MCF 10A (cell line): ENCODE results near the gene GLCCI1. TPM values are rescaled to one million over a fixed set of nuclear protein-coding genes. Genes with fewer than 3 reads are reported as not detected.

Experiments
- BruUV-seq: library from RNA; stranded (reverse); fragments of 400-500 nt; replicated peaks from 2 replicates; lab custom pipeline; 2021; lab: Mats Ljungman, UMichigan
- CTCF ChIA-PET: fragments of 300-600 bp; sonication (Branson Sonifier 250); formaldehyde crosslinking; extraction: SDS; loops from one replicate; lab custom pipeline; 2021; ENCODE audit warnings: antibody characterized with exemption, inconsistent platforms; lab: Yijun Ruan, JAX
- POLR2A ChIA-PET: fragments of 300-600, 350-650 bp; sonication (Branson Sonifier 250); formaldehyde crosslinking; extraction: SDS; loops from one replicate; lab custom pipeline; 2020; ENCODE audit warnings: antibody characterized with exemption, inconsistent platforms; lab: Yijun Ruan, JAX
- DNase-seq: peaks from one replicate; pipeline ENCODE4 v3.0.0-alpha.2; 2018; ENCODE audit not compliant: unreplicated experiment
- H3K27ac Mint-ChIP-seq: one replicate; pipeline ENCODE4 v1.8.0; 2022; ENCODE audit warnings: mild to moderate bottlenecking, low read depth, mixed read lengths; ENCODE audit not compliant: unreplicated experiment
- H3K27me3 Mint-ChIP-seq: one replicate; pipeline ENCODE4 v1.8.0; 2022; ENCODE audit warnings: mixed read lengths; ENCODE audit not compliant: insufficient read depth, unreplicated experiment
- H3K36me3 Mint-ChIP-seq: one replicate; pipeline ENCODE4 v1.8.0; 2022; ENCODE audit warnings: mild to moderate bottlenecking, moderate library complexity, mixed read lengths; ENCODE audit not compliant: insufficient read depth, unreplicated experiment
- H3K4me1 Mint-ChIP-seq: one replicate; pipeline ENCODE4 v1.8.0; 2022; ENCODE audit warnings: mixed read lengths; ENCODE audit not compliant: insufficient read depth, unreplicated experiment
- H3K4me3 Mint-ChIP-seq: one replicate; pipeline ENCODE4 v1.8.0; 2022; ENCODE audit warnings: mild to moderate bottlenecking, moderate library complexity, mixed read lengths; ENCODE audit not compliant: unreplicated experiment
- H3K9me3 Mint-ChIP-seq: one replicate; pipeline ENCODE4 v1.8.0; 2022; ENCODE audit warnings: mixed read lengths; ENCODE audit not compliant: unreplicated experiment
- CTCF ChIP-seq: fragments of 200-600 bp; IDR thresholded peaks from one replicate; pipeline ENCODE4 v1.8.0; 2022; ENCODE audit warnings: antibody characterized with exemption, mild to moderate bottlenecking; ENCODE audit not compliant: unreplicated experiment
- intact Hi-C: fragments of 100-400 bp; cut with micrococcal nuclease; formaldehyde crosslinking; loops from 2 replicates; pipeline ENCODE4 v1.14.1; 2022
- total RNA-seq: library from RNA; stranded (reverse); gene quantifications from 2 replicates; pipeline ENCODE4 v1.2.3, GENCODE V29; 2022

Gene GLCCI1
- total RNA-seq, 1 experiment from 2014 or later = 5.3 TPM

GRCh38 chr7:7920481-7920880 is 48.1 kb upstream of the GLCCI1 start:
- Mint-ChIP-seq H3K27me3 (no peaks in the 10 kb centered on the region), H3K36me3 (no peaks in the 10 kb centered on the region), H3K9me3 (no peaks in the 10 kb centered on the region), H3K4me1 (peaks cover 5% of the 10 kb centered on the region), H3K4me3 (no peak overlapping the region), H3K27ac (no peak overlapping the region)
- CTCF ChIA-PET = no interaction called here
- POLR2A ChIA-PET = interaction anchor here (0.6 kb wide), 2 partner anchors 20 to 1859 kb away, joined by 3 read pairs; no protein-coding TSS in a partner anchor
- intact Hi-C loops = no loop called here
- no peak for TF ChIP-seq CTCF
- BruUV-seq = no TSS peak
- DNase-seq = no peak

- DNase-seq = no peak
- H3K4me3 Mint-ChIP-seq = no peak overlapping the region
- intact Hi-C loops = no loop called here
- no TSS peak for BruUV-seq
- no peaks in the 10 kb centered on the region for H3K27me3 Mint-ChIP-seq
- no peak overlapping the region for H3K27ac Mint-ChIP-seq
- CTCF ChIA-PET = no interaction called here
- H3K36me3 Mint-ChIP-seq = no peaks in the 10 kb centered on the region
- POLR2A ChIA-PET = no interaction called here
- peaks cover 5% of the 10 kb centered on the region for H3K4me1 Mint-ChIP-seq
- no peaks in the 10 kb centered on the region for H3K9me3 Mint-ChIP-seq
- TF ChIP-seq CTCF = no peak
Measured at GRCh38 chr7:7921830-7922229, 46.8 kb upstream of the GLCCI1 start.

- Mint-ChIP-seq H3K36me3 (no peaks in the 10 kb centered on the region), H3K4me1 (peaks cover 5% of the 10 kb centered on the region), H3K27ac (no peak overlapping the region), H3K4me3 (no peak overlapping the region), H3K27me3 (no peaks in the 10 kb centered on the region), H3K9me3 (no peaks in the 10 kb centered on the region)
- ChIA-PET CTCF (no interaction called here), POLR2A (interaction anchor here (0.7 kb wide), 1 partner anchor 60 kb away, joined by 3 read pairs; no protein-coding TSS in a partner anchor)
- BruUV-seq = no TSS peak
- no peak for DNase-seq
- intact Hi-C loops = no loop called here
- TF ChIP-seq CTCF = no peak
Measured at GRCh38 chr7:7922684-7923385, 45.8 kb upstream of the GLCCI1 start.

- POLR2A ChIA-PET = no interaction called here
- peaks cover 5% of the 10 kb centered on the region for H3K4me1 Mint-ChIP-seq
- no peaks in the 10 kb centered on the region for H3K27me3 Mint-ChIP-seq
Measured at GRCh38 chr7:7923818-7924217, 44.8 kb upstream of the GLCCI1 start.

More at GRCh38 chr7:7923818-7924217, 44.8 kb upstream of the GLCCI1 start:
- Mint-ChIP-seq H3K27ac (no peak overlapping the region), H3K4me3 (no peak overlapping the region), H3K36me3 (no peaks in the 10 kb centered on the region), H3K9me3 (no peaks in the 10 kb centered on the region)
- intact Hi-C loops = no loop called here
- no peak for TF ChIP-seq CTCF
- BruUV-seq = no TSS peak
- no peak for DNase-seq
- CTCF ChIA-PET = no interaction called here
